GM19324 (cell line): ENCODE data around the gene VIM.
A peak's percentile ranks its signal among the peaks of the same experiment; 100 is the strongest.

ENCODE experiments used
- ATAC-seq: cut with Tn5 transposase; IDR thresholded peaks from one replicate; pipeline ENCODE4 v1.9.1; 2021; ENCODE audit warnings: mild to moderate bottlenecking, moderate library complexity; ENCODE audit not compliant: unreplicated experiment, low FRiP score

Gene VIM

GRCh38 chr10:17229967-17230682, 2.1 kb downstream of the VIM start:
- peak; percentile 59 for ATAC-seq

- no peak for ATAC-seq
Measured at GRCh38 chr10:17231788-17232187, 3.7 kb downstream of the VIM start.

DNA sequence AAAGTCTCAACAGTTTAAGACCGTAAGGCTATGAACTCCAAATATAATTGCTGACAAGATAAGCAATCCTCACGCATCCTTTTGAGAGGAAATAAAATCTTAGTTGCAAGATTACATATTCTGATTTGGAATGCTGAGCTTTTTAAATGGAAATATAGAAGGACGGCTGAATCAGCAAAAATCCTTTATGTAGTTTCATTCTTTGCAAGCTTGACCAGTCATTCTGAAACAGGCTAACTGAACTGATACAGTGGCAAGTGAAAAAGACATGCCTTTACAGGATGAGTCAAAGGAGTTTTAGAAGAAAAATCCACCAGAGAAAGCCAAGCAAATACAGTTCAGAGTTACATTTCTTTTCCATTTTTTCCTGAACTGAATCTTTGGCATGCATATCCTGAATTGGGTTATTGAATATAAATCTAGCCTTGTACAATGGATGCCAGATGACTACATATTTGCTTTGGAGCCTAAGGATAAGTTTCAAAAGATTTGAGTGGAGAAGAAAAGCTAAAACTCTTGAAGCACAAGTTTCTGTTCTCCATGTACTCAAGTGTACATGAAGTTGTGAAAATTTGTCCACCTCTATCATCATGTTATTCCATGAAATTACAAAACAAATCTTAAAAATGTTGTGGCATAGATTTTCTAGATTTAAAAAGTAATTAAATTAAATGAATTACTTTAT, 4.4 kb downstream of the VIM start:
- ATAC-seq, result no peak

DNA sequence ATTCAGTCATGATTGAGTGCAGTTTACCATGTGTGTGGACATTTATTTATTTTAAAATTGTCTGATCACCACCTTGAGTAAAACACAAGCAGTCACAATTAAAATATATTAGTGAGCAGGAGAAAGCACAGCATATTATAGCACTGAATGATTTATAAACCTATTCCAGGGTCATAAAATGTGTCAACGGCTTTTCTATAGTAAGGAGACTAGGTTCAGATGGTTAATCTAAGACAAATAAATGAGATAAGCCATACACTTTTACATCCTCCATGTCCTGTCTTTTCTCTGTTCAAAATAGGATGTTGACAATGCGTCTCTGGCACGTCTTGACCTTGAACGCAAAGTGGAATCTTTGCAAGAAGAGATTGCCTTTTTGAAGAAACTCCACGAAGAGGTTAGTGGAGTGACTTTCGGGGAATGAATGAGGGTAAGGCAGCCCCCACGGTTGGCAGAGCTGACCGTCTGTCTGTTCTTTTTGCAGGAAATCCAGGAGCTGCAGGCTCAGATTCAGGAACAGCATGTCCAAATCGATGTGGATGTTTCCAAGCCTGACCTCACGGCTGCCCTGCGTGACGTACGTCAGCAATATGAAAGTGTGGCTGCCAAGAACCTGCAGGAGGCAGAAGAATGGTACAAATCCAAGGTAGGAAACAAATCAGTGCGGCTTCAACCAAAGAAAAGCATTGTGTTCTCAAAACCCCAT, 5.4 kb downstream of the VIM start:
- no peak for ATAC-seq

GRCh38 chr10:17234431-17234945, 6.4 kb downstream of the VIM start:
- ATAC-seq, result no peak

DNA sequence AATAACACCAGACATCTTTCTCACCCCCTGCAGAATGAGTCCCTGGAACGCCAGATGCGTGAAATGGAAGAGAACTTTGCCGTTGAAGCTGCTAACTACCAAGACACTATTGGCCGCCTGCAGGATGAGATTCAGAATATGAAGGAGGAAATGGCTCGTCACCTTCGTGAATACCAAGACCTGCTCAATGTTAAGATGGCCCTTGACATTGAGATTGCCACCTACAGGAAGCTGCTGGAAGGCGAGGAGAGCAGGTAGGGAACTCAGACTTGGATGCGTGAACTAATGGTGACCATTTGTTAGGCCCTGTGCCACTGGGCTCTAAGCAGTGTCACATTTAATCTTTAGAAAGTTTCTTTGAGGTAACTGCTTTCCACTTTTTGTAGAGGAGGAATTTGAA, 7.1 kb downstream of the VIM start:
- no peak for ATAC-seq

GRCh38 chr10:17236468-17237148, 8.6 kb downstream of the VIM start:
- no peak for ATAC-seq

DNA sequence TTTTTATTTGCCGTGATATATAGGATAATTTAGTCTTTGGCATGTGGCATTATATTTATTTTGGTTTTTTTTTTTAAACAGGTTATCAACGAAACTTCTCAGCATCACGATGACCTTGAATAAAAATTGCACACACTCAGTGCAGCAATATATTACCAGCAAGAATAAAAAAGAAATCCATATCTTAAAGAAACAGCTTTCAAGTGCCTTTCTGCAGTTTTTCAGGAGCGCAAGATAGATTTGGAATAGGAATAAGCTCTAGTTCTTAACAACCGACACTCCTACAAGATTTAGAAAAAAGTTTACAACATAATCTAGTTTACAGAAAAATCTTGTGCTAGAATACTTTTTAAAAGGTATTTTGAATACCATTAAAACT, 9.1 kb downstream of the VIM start:
- ATAC-seq, result no peak

GRCh38 chr10:17237915-17238444, 9.9 kb downstream of the VIM start:
- ATAC-seq, result no peak

- no peak for ATAC-seq
Measured at GRCh38 chr10:17238445-17239291, 10.6 kb downstream of the VIM start.

DNA sequence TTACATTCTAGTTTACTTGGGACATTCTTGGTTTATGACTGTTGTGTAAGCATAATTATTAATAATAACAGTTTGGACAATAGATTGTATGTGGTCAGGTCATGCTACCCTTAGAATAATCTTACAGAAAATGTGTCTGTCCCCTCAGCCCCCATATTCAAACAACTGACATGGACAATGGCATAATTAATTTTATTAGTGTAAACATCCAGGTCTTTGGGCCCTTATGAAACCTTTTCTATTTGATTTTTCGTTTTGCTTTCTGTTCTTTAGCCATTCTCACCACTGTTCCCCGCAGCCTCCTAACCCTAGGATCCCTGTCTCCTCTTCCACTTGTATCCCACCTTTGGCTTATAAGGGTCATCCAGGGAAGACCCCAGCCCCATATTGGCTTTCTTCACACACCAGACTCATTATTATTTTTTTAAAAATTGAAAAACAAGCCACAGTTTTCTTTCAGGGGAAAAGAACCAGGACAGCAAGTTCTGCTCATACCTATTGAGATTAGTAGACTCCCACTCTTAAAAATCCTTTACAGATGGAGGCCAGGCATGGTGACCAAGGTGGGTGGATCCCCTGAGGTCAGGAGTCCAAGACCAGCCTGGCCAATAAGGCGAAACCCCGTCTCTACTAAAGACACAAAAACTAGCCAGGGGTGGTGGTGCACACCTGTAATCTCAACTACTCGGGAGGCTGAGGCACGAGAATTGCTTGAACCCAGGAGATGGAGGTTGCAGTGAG, 11.5 kb downstream of the VIM start:
- no peak for ATAC-seq

- no peak for ATAC-seq
Measured at GRCh38 chr10:17240096-17240495, 12.1 kb downstream of the VIM start.

GRCh38 chr10:17240616-17241015, 12.6 kb downstream of the VIM start:
- ATAC-seq, result no peak

GRCh38 chr10:17241611-17242333, 13.7 kb downstream of the VIM start:
- ATAC-seq, result no peak

DNA sequence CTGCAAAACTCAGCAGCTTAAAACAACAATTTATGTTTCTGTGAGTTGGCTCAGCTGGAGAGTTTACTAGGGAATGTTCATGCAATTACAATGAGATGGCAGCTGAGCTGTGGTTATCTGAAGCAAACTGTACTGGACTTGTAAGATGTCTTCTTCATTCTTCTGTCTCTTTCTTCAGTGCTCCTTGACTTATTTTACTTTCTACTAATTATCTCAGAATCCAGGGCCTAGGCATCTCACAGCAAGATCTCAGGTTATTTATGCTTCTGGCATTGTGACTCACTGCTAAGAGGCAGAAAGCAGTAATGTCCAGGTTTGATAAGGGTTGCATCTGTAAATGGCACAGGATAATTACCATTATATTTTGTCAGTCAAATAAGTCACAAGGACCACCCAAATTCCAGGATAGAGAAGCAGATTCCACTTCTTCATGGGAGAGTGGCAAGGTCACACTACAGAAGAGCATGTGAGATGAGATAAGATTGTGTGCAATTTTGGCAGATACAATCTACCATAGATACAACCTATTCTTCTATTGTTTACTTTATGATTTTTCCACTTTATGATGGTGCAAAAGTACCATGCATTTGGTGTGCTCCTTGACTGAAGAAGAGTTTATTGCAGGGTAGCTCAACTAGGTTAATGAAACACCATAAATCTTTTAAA, 16.8 kb downstream of the VIM start:
- no peak for ATAC-seq

DNA sequence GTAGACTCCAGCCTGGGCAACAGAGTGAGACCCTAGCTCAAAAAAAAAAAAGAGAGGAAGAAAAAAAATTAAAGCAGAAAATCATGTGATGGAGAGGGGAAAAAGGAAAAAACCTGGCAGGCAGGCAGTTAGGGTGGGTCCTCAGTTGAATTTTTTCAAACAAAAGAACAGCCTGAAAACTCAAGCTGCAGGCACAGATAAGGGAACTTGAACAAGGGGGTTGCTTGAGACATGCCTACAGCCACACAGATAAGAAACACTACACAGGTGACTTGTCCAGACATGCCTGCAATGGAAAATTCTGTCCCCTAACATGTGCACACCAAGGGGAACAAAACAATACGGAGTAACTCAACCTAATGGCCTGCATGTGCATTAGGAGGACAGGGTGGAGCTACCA, 19.2 kb downstream of the VIM start:
- ATAC-seq, result no peak

GRCh38 chr10:17248964-17249363, 20.9 kb downstream of the VIM start:
- ATAC-seq, result no peak

- no peak for ATAC-seq
Measured at GRCh38 chr10:17249820-17250219, 21.8 kb downstream of the VIM start.
